GM19025 (cell line): ENCODE data around the gene ABHD4.

Experiments used
- ATAC-seq: cut with Tn5 transposase; IDR thresholded peaks from one replicate; pipeline ENCODE4 v1.9.1; 2021; ENCODE audit warnings: mild to moderate bottlenecking, low read depth, moderate library complexity; ENCODE audit not compliant: unreplicated experiment

The ABHD4 gene

GRCh38 chr14:22656945-22657731 is 59.0 kb downstream of the ABHD4 start:
- ATAC-seq: no peak

- ATAC-seq: no peak
These were observed 59.8 kb downstream of the ABHD4 start for GRCh38 chr14:22657861-22658260.

- no peak for ATAC-seq
These were observed 60.8 kb downstream of the ABHD4 start for GRCh38 chr14:22658946-22659345.

GRCh38 chr14:22660654-22661053 is 62.6 kb downstream of the ABHD4 start:
- no peak for ATAC-seq
